ENCODE data around the gene TFDP1.

The TFDP1 gene

DNA sequence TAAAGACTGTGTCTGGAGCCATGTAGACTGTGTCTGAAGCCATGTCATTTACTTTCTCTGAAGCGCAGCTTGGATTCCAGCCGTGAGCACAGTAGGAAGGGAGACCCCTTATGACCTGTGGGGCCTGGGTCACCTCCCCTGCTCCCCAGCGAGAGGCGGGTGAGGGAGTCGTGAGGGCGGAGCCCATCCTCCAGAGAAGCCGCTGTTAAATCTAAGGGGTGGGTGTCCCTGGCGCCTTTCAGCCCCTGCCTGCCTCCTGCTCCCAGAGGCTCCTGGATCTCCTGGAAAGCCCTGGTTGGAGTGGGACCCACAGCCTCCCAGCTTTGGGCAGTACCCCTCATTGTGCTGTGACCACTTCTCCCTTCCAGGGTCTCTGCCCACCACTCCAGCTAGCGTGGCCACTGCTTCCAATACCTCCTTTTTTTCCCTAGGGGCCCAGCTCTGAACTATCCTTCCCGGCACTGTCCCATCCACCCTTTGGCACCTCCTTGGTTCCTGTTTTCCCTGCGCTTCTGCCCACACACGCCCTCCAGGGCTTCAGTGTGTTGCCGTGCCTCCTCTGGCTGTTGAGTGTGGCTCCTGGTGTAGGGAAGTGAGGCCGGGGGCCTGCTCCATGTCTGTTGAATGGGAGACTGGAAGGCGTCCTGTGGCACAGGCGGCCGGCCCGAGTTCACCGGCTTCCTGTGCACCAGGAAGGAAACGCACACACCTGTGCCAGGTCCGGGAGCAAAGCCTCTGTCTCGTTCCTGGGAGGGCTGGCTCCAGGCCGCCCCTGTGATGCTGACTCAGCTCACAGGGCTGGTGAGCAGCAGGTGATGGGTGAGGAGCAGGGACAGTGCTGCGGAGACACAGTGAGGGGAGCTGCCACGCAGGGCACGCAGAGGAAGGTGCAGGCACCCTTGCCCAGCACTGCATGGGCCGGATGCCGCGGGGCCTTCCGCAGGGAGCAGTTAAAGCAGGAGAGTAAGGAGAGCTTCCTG lies 44.0 kb downstream of the TFDP1 start:
- Histone ChIP-seq H3K27me3 (ENCODE audit: control insufficient read depth, insufficient read depth, low read length) (no peaks in the 10 kb centered on the region), H3K9me3 (ENCODE audit: control insufficient read depth, insufficient read depth, low read depth, low read length) (no peaks in the 10 kb centered on the region), H3K36me3 (ENCODE audit: control insufficient read depth, insufficient read depth, low read length) (peaks cover 95% of the 10 kb centered on the region), H3K9ac (ENCODE audit: low read length) (no peak overlapping the region), H3K27ac (ENCODE audit: low read depth, low read length) (no peak overlapping the region), H3K4me1 (ENCODE audit: control insufficient read depth, insufficient read depth, low read length) (no peaks in the 10 kb centered on the region), H3K4me3 (ENCODE audit: low read depth, low read length) (no peak overlapping the region)

- Histone ChIP-seq H3K27me3 (ENCODE audit: control insufficient read depth, insufficient read depth, low read length) (no peaks in the 10 kb centered on the region), H3K27ac (ENCODE audit: low read depth, low read length) (no peak overlapping the region), H3K4me3 (ENCODE audit: low read depth, low read length) (no peak overlapping the region), H3K9ac (ENCODE audit: low read length) (no peak overlapping the region), H3K36me3 (ENCODE audit: control insufficient read depth, insufficient read depth, low read length) (peaks cover 95% of the 10 kb centered on the region), H3K9me3 (ENCODE audit: control insufficient read depth, insufficient read depth, low read depth, low read length) (no peaks in the 10 kb centered on the region), H3K4me1 (ENCODE audit: control insufficient read depth, insufficient read depth, low read length) (no peaks in the 10 kb centered on the region)
Observed at GRCh38 chr13:113629866-113630265, 45.3 kb downstream of the TFDP1 start.

GRCh38 chr13:113630296-113630695 lies 45.7 kb downstream of the TFDP1 start:
- Histone ChIP-seq H3K4me3 (ENCODE audit: low read depth, low read length) (no peak overlapping the region), H3K9me3 (ENCODE audit: control insufficient read depth, insufficient read depth, low read depth, low read length) (no peaks in the 10 kb centered on the region), H3K27ac (ENCODE audit: low read depth, low read length) (no peak overlapping the region), H3K9ac (ENCODE audit: low read length) (no peak overlapping the region), H3K4me1 (ENCODE audit: control insufficient read depth, insufficient read depth, low read length) (no peaks in the 10 kb centered on the region), H3K36me3 (ENCODE audit: control insufficient read depth, insufficient read depth, low read length) (peaks cover 95% of the 10 kb centered on the region), H3K27me3 (ENCODE audit: control insufficient read depth, insufficient read depth, low read length) (no peaks in the 10 kb centered on the region)

DNA sequence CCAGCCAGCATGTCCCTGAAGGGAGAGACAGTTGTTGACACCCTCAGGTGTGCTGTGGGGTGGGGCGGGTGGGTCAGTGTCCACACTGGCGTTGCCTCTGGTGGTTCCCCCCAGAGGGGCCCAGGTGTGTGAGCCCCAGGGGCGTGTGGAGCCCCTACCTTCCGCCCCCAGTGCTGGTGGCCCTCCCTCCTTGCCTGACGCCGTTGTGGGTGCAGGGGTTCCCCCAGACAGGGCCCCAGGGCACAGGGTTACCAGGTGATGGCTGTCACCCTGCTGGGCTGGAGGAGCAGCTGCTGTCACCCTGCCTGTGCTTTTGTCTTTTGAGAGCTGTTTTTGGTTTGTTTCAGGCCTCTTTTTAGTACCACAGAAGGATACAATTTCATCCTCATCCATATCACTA lies 46.3 kb downstream of the TFDP1 start:
- Histone ChIP-seq H3K27ac (ENCODE audit: low read depth, low read length) (no peak overlapping the region), H3K27me3 (ENCODE audit: control insufficient read depth, insufficient read depth, low read length) (no peaks in the 10 kb centered on the region), H3K9me3 (ENCODE audit: control insufficient read depth, insufficient read depth, low read depth, low read length) (no peaks in the 10 kb centered on the region), H3K36me3 (ENCODE audit: control insufficient read depth, insufficient read depth, low read length) (peaks cover 95% of the 10 kb centered on the region), H3K4me3 (ENCODE audit: low read depth, low read length) (no peak overlapping the region), H3K9ac (ENCODE audit: low read length) (no peak overlapping the region), H3K4me1 (ENCODE audit: control insufficient read depth, insufficient read depth, low read length) (no peaks in the 10 kb centered on the region)

GRCh38 chr13:113631341-113632095 lies 47.0 kb downstream of the TFDP1 start:
- H3K4me1 ChIP-seq (ENCODE audit: control insufficient read depth, insufficient read depth, low read length) = no peaks in the 10 kb centered on the region
- no peaks in the 10 kb centered on the region for H3K27me3 ChIP-seq (ENCODE audit: control insufficient read depth, insufficient read depth, low read length)
- H3K9ac ChIP-seq (ENCODE audit: low read length) = no peak overlapping the region
- no peaks in the 10 kb centered on the region for H3K9me3 ChIP-seq (ENCODE audit: control insufficient read depth, insufficient read depth, low read depth, low read length)
- no peak overlapping the region for H3K4me3 ChIP-seq (ENCODE audit: low read depth, low read length)
- peaks cover 97% of the 10 kb centered on the region for H3K36me3 ChIP-seq (ENCODE audit: control insufficient read depth, insufficient read depth, low read length)
- H3K27ac ChIP-seq (ENCODE audit: low read depth, low read length) = no peak overlapping the region

- Histone ChIP-seq H3K36me3 (ENCODE audit: control insufficient read depth, insufficient read depth, low read length) (peaks cover 97% of the 10 kb centered on the region), H3K27me3 (ENCODE audit: control insufficient read depth, insufficient read depth, low read length) (no peaks in the 10 kb centered on the region), H3K4me3 (ENCODE audit: low read depth, low read length) (no peak overlapping the region), H3K9ac (ENCODE audit: low read length) (no peak overlapping the region), H3K9me3 (ENCODE audit: control insufficient read depth, insufficient read depth, low read depth, low read length) (no peaks in the 10 kb centered on the region), H3K27ac (ENCODE audit: low read depth, low read length) (no peak overlapping the region), H3K4me1 (ENCODE audit: control insufficient read depth, insufficient read depth, low read length) (no peaks in the 10 kb centered on the region)
Observed at GRCh38 chr13:113632706-113633484, 48.3 kb downstream of the TFDP1 start.

DNA sequence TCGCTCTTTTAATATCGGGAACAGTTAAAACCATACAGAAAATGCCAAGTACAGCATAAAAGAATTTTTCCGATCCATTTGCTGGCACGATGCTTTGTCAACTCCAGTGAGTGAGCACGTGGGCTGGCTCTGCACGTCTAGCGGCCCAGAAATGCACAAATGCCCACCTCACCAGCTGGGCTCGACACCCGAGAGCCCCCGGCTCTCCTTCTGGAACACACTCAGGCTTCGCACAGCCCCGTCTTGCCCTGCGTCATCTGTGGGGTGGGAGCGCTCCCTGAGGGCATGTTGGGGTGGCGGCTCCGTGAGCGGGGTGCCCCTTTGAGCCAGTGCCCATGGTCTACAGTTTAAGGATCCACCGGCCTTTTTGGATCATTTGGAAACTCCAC lies 48.9 kb downstream of the TFDP1 start:
- H3K27me3 ChIP-seq (ENCODE audit: control insufficient read depth, insufficient read depth, low read length) = no peaks in the 10 kb centered on the region
- no peaks in the 10 kb centered on the region for H3K4me1 ChIP-seq (ENCODE audit: control insufficient read depth, insufficient read depth, low read length)

DNA sequence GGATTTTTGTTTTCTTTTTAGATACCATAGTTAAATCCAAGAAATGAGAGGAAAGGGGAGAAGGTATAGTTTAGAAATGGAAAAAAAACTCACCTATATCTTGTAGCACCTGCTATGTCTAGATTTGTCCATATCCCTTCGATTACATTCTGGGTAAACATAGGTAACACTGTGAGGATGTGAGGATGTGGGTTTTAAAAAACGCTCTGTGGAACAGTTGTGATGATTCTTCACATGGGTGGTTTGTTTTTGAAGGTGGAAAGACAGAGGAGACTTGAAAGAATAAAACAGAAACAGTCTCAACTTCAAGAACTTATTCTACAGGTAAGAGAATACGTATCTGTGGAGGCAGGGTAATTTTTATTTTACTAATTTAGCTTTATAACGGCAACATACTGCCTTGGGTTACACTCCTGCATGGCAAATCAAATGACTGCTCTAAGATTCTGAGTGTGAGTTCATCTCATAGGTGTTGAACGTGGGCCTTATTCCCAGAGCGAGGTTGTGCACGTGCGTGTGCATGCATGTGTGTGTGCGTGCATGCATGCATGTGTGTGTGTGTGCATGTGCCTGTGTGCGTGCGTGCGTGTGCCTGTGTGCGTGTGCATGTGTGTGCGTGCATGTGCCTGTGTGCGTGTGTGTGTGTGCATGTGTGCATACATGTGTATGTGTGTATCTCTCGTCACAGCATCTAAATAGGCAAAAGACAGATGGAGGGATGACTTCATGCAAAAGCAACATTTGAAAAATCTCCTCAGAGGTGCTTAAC lies 49.9 kb downstream of the TFDP1 start:
- Histone ChIP-seq H3K9me3 (ENCODE audit: control insufficient read depth, insufficient read depth, low read depth, low read length) (no peaks in the 10 kb centered on the region), H3K9ac (ENCODE audit: low read length) (no peak overlapping the region), H3K27me3 (ENCODE audit: control insufficient read depth, insufficient read depth, low read length) (no peaks in the 10 kb centered on the region), H3K4me1 (ENCODE audit: control insufficient read depth, insufficient read depth, low read length) (no peaks in the 10 kb centered on the region), H3K4me3 (ENCODE audit: low read depth, low read length) (no peak overlapping the region), H3K27ac (ENCODE audit: low read depth, low read length) (no peak overlapping the region), H3K36me3 (ENCODE audit: control insufficient read depth, insufficient read depth, low read length) (peaks cover 97% of the 10 kb centered on the region)

More for the DNA sequence above, 48.9 kb downstream of the TFDP1 start:
- Histone ChIP-seq H3K9me3 (ENCODE audit: control insufficient read depth, insufficient read depth, low read depth, low read length) (no peaks in the 10 kb centered on the region), H3K36me3 (ENCODE audit: control insufficient read depth, insufficient read depth, low read length) (peaks cover 98% of the 10 kb centered on the region), H3K9ac (ENCODE audit: low read length) (no peak overlapping the region), H3K4me3 (ENCODE audit: low read depth, low read length) (no peak overlapping the region), H3K27ac (ENCODE audit: low read depth, low read length) (no peak overlapping the region)

DNA sequence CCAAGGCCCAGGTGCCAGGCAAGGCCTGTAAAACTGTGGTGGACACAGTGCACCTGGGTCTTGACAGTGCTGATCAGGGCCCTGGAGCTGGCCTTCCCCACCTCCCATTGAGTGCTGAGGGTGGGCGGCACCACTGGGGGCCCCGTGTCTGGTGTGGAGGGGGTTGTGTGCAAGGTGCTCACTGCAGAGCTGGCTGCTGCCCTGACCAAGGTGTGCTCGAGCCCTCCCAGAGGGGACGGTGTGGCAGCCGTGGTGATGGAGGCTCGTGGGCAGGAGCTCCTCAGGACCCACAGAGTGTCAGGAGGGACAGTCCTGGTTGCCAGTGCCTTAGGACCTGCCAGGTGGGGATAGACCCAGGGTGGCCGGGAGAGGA lies 50.5 kb downstream of the TFDP1 start:
- no peaks in the 10 kb centered on the region for H3K4me1 ChIP-seq (ENCODE audit: control insufficient read depth, insufficient read depth, low read length)
- H3K27ac ChIP-seq (ENCODE audit: low read depth, low read length) = no peak overlapping the region
- no peaks in the 10 kb centered on the region for H3K27me3 ChIP-seq (ENCODE audit: control insufficient read depth, insufficient read depth, low read length)
- H3K9me3 ChIP-seq (ENCODE audit: control insufficient read depth, insufficient read depth, low read depth, low read length) = 0 out of 2 replicates have a peak, but pooled peaks cover 4% of the 10 kb centered on the region
- H3K9ac ChIP-seq (ENCODE audit: low read length) = no peak overlapping the region
- no peak overlapping the region for H3K4me3 ChIP-seq (ENCODE audit: low read depth, low read length)
- H3K36me3 ChIP-seq (ENCODE audit: control insufficient read depth, insufficient read depth, low read length) = peaks cover 97% of the 10 kb centered on the region

DNA sequence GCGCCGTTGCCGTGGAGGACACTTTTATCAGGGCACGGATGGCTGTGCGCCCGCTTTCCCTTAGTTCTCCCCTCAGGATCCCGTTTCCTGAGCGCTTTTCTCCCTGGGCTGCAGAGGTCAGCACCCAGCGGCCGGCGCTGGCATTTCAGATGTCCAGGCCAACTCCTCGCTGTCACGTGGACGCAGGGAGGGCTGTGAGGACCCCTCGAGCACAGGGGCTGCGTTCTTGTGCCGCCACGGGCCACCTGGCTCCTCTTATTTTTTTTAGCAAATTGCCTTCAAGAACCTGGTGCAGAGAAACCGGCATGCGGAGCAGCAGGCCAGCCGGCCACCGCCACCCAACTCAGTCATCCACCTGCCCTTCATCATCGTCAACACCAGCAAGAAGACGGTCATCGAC lies 51.2 kb downstream of the TFDP1 start:
- no peaks in the 10 kb centered on the region for H3K27me3 ChIP-seq (ENCODE audit: control insufficient read depth, insufficient read depth, low read length)
- 0 out of 2 replicates have a peak, but pooled peaks cover 5% of the 10 kb centered on the region for H3K9me3 ChIP-seq (ENCODE audit: control insufficient read depth, insufficient read depth, low read depth, low read length)
- H3K36me3 ChIP-seq (ENCODE audit: control insufficient read depth, insufficient read depth, low read length) = peaks cover 98% of the 10 kb centered on the region
- H3K4me1 ChIP-seq (ENCODE audit: control insufficient read depth, insufficient read depth, low read length) = no peaks in the 10 kb centered on the region
- H3K9ac ChIP-seq (ENCODE audit: low read length) = no peak overlapping the region
- no peak overlapping the region for H3K27ac ChIP-seq (ENCODE audit: low read depth, low read length)
- no peak overlapping the region for H3K4me3 ChIP-seq (ENCODE audit: low read depth, low read length)

All from HUES6 (cell line).